ENCODE data around the gene PCNX1.
"Not testable (repeated sequence)": the region's sequence is repeated elsewhere in the genome, so short reads cannot be mapped to it uniquely, and the experiment has no call there.

Gene PCNX1

DNA sequence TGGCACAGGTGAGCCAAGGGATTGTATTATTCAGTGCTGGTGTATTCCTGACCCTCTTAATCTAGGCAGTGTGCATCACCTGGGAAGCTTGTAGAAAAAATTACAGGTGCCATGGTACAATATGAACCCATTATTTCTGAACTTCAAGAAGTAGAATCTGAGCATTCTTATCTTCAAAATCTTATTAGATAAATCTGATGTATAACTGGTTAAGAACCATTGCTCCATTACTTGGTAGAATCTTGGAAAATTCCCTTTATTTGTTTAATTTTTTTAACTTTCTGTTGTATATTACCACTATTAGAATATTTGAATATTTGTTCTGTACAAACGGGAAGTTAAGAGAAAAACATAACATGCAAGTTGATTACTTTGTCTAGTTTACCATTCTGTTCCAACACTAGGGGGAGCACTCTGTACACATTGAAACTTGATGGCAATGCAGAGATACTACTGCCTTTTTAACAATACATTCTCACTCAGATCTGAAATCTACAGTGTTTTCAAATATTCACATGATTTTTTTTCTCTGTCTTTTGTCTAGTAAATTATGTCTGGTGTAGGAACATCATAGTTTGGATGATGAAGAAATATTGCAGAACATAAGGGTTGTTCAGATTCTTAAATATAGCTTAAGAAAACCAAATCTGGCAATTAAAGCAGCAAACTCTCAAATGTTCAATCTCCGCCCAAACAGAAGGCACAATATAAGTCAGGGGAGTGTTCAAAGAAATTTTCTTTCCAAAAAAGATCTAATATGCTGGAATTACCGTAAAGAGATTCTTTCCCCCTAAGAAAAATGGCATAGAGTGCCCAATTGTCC, 196.6 kb downstream of the PCNX1 start:
- no peak for DNase-seq

DNA sequence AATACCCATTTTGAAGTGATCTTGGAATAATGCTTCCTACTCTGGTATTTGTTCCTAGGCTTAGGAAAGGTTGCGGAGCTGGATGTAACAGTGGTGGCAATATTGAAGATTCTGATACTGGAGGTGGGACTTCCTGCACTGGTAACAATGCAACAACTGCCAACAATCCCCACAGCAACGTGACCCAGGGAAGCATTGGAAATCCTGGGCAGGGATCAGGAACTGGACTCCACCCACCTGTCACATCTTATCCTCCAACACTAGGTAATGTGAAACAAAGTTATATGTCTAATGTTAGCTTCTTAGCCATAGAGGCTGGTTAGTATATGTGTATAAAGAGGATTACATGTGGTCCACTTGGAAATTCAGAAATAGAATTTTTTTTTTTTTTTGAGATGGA, 197.9 kb downstream of the PCNX1 start:
- DNase-seq, result no peak

DNA sequence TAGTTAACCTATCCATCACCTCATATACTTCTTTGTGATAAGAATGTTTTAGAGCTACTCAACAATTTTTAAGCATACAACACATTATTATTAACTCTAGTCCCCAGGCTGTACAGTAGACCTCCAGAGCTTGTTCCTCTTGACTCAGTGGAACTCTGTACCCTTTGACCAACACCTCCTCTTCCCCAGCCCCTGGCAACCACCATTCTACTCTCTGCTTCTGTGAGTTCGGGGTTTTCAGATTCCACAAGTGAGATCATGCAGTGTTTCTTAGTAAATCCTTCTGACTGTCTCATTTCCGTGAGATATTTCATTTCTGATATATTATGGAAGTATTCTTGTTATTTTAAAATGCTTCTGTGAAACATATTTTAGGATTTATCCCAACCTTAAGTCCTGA, 200.7 kb downstream of the PCNX1 start:
- DNase-seq, result no peak

DNA sequence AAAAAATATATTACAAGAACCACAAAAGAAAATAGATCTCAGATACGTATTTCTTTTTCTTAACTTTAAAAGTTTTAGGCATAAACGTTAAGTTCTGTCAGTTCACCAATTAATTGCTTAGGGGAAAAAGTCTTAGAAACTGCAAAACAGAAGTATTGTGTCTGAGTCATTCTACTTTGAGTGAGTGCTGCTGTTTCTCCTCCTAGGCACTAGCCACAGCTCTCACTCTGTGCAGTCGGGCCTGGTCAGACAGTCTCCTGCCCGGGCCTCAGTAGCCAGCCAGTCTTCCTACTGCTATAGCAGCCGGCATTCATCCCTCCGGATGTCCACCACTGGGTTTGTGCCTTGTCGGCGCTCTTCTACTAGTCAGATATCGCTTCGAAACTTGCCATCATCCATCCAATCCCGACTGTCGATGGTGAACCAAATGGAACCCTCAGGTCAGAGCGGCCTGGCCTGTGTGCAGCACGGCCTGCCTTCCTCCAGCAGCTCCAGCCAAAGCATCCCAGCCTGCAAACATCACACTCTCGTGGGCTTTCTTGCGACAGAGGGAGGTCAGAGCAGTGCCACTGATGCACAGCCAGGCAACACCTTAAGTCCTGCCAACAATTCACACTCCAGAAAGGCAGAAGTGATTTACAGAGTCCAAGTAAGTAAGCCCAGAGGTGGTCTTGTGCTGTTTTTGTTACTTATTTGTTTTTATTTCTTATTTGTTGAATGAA, 201.3 kb downstream of the PCNX1 start:
- no peak for DNase-seq

DNA sequence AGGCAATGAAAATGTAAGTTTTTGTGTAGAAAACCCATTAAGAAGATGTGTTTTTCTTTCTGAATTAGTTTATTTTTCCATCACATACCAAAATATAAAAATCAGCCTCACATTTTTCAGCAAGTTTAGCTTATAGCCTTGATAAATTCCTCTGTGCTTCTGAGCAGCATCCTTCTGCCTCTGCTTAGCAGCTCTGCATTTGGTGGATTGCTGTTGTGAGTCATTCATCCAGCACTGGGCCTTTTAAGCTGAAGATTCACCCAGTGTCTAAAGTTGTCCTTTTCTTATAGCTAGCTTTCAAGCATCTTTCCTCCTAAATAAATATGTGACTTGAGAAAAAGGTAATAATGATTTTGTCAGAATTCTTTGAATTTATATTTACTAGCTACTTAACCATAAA, 206.1 kb downstream of the PCNX1 start:
- no peak for DNase-seq

DNA sequence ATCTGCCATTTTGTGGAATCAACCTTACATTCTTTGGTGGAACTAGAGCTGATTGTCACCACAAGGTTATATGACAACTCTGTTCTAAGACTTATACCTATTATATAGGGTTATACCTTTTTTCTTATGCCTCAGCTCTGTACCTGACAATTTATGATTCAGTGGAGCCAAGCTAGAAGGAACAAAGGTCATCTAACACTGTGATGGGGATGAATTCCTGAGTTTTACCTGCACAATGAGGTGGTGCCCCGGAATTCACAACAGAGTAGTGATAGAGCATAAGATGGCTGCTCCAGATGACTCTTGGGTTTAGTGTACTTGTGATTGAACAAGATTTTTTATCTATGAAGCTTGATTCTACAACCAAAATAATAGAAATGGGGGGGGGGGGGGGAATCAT, 207.3 kb downstream of the PCNX1 start:
- no peak for DNase-seq

DNA sequence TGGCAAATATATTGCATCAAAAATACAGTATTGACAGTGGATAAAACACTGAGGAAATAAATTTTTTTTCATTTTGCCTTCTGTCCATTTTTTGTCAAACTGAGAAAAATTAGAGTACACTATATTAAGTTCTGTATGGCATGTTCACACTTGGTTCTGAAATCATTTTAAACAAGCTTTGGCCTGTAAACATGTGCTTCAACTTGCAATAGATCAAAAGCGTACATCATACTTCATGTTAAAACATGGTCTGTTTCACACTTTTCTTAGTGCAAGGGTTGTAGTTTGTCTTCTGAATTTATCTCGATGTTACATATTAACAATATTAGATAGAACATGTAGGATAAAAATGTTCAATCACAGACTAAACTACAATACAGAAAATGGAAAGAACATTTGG, 208.0 kb downstream of the PCNX1 start:
- no peak for DNase-seq

DNA sequence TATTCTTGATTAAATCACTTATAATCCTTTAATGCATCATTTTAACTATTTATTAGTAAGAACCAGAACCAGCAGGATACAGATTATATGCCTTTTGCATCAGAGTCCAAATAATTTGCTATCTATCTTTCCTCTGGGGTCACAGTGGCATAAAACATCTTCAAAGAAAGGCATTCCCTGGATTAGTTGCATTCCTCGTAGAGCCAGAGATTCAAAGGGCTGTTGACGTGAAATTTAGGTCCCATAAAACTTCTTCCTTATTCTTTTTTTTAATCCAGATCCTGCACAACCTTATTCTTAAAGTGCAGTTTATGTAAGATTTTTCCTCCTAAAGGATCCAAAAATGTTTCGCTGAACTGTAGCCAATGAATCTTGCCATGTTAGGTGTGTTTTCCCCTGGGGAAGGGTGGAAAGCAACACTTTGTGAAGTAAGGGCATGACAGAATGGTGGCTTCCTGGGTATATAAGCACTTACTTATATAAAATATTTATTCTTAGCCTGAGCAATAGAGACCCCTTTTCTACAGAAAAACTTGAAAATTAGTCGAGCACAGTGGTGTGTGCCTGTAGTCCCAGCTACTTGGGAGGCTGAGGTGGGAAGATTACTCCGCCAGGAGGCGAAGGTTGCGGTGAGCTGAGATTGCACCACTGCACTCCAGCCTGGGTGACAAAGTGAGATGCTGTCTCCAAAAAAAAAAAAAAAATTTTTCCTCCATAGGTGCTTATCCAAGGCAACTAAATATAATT, 208.7 kb downstream of the PCNX1 start:
- DNase-seq, result no peak

DNA sequence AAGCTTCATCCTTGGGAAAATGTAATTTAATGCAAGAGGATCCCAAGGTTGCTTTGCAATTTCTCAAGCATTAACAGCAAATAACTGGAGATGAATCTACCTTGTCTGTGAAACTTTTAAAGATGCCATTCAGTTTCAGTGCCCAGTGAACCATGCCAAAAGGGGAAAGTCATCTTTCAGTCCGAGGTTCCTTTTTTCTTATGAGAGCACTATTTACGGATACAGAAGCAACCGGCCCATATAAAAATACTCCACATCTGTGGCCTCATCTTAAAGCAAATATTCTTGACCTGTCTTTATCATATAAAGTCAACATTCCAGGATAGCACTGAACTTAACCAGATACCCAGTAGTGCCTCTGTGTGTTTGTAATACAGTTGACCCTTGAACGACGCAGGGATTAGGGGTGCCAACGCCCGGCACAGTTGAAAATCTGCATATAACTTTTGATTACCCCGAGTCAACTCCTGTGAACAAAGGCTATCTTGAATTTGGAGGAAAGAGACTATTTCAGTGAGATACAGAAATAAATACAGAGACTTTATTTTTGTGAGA, 209.4 kb downstream of the PCNX1 start:
- no peak for DNase-seq

DNA sequence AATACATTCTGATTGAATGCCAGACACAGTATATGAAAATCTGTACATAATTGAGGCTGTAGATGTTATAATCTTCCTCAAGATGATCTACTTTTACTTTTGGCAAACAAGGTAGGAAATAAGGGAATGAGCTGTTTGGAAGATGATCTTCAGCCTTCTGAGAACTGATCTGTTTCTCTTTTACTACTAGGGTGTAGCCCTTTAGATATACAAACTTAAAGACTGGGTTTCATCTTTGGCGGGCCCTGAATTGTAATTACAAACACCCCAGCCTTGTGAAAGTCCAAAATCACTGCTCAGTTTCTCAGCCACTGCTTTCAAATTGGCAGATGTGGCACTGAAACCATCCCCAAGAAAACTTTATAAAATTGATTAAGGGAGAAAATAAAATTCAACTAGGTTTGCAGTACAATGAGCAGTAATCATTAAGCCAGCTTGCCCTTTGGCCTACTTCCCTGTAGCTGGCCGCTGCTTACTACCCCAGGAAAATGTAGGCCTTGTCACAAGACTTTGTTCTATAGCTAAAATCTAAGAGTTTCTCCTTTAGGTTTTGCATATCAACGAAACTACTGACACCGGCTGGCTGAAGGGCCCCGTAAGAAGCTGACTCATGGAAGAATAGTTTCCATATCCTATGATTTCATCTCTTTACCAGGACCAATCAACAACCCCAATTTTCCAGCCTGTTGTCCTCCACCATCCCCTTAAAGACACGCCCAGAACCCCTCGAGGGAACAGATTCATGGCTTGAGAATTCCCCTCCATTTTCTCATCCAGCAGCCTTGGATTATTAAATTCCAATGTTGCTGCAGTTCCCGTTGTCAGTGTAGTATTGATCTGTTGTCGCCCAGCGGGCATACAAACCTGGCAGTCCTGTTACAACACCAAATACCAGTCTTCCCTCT, 210.8 kb downstream of the PCNX1 start:
- no peak for DNase-seq

DNA sequence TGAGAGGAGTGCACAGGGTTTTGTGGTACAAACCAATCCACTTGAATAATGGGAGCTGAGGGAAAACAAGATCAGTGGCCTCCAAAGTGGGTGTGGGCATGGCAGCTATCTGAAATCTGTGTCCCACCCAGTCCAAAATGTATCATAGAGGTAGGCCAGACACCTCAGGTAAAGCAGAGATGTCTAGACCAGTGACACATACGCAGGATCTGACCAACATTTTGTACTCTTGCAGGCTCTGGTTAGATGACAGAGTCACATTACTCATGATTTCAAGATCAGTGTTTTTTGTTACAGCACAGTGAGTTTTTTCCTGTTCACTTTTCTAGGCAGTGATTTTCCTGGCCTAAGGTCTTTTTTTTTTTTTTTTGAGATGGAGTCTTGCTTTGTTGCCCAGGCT, 211.8 kb downstream of the PCNX1 start:
- DNase-seq, result no peak

DNA sequence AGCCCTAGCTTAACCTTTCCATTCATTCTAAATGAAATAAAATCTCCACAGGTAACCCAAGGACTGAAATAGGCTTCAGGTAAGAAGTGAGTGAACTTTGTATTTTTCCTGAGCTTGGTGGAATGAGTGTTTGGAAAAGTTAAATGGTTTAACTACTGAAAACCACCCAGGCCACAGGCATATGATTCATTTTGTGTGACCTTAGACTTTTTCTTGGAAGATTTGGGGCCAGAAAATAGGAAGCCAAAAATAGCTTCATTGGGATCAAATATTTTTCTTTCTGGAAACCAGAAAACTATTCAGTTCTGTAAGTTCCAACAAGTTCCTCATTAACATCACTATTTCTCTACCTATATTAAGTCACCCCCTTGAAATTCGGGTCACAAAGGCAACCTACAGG, 212.6 kb downstream of the PCNX1 start:
- no peak for DNase-seq

DNA sequence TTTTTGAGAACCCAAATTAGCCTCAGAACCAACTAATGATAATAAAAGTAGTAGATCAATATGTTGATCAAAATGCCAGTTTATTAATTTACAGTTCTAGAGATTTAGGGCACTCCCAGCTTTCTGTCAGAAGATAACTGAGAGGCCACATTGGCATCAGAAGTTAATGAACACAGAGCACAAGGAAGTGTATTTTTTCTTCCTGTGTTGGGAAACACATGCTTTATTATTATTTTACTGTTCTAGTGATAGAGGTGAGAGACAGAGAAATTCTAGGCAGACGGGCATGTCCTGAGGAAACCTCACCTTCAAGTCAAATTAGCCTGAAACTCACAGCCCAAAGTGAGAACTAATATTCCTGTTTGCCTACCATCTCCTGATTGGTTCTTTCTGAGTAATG, 213.7 kb downstream of the PCNX1 start:
- no peak for DNase-seq

DNA sequence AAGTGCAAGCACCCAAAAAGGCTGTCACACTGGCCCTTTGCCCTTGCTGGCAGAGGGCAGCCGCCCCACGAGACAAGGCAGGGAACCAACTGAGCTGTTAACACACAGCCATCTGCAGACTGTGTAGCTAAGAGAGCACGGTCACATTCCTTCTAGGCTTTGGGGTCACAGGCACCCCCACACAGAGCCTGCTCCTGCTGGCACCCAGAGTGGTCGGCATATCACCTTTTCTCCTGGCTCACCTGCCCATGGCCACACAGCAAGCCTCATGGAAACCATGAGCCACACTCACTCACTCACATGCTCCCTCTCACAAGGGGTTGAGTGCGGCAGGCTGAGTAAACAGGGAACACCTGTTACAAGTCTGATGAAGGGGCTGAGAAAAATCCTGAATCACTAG, 214.5 kb downstream of the PCNX1 start:
- DNase-seq, result no peak

DNA sequence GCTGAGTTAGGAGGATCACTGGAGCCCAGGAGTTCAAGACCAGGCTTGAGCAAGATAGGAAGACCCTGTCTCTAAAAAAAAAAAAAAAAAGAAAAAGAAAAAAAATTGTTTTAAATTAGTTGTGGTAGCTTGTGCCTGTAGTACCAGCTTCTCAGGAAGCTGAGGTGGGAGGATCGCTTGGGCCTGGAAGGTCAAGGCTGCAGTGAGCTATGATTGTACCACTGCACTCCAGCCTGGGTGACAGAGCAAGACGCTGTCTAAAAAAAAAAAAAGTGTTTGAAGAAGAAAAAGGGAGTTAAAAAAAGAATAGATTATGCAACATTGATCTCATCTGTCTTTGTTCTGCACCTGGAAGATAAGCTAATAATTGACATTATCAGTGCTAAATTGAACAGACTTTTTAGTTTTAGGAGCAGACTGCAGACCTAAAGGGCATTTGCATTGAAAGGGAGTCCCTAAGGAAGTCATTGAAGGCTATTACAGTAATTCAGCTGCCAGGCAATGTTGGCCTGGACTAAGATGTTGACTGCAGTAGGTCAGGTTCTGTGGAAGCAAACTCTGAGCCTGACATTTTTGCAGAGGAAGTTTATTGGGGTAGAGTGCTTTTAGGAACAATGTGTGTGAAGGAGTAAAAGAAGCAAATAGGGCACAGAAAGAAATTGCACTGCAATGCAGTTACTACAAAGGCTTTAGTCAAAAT, 215.8 kb downstream of the PCNX1 start:
- DNase-seq, result no peak

DNA sequence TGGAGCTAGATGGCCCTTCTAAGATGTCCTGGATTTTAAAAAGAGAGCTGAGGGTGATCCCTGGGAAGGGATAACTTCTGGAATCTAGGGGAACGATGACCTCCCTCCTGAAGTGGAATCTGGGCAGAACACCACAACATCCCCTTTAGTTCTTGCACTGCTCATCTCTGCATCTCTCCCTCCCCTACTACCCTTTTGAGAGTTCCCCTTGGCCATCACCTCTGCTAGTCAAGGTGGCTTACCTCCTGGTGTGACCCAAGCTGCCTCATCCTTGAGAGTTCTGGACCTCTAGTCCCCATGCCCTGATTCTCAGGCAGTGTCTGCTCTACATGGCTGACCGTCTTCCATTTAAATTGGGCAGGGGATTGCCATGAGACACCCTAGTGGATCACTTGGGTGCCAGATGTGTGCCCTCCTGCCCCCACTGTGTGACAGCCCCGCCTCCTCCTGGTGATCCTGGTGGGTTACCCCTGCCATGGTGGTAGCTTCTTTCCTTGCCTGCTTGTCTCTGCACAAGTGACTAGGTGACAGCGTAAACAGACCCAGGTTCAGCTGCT, 216.4 kb downstream of the PCNX1 start:
- no peak for DNase-seq

DNA sequence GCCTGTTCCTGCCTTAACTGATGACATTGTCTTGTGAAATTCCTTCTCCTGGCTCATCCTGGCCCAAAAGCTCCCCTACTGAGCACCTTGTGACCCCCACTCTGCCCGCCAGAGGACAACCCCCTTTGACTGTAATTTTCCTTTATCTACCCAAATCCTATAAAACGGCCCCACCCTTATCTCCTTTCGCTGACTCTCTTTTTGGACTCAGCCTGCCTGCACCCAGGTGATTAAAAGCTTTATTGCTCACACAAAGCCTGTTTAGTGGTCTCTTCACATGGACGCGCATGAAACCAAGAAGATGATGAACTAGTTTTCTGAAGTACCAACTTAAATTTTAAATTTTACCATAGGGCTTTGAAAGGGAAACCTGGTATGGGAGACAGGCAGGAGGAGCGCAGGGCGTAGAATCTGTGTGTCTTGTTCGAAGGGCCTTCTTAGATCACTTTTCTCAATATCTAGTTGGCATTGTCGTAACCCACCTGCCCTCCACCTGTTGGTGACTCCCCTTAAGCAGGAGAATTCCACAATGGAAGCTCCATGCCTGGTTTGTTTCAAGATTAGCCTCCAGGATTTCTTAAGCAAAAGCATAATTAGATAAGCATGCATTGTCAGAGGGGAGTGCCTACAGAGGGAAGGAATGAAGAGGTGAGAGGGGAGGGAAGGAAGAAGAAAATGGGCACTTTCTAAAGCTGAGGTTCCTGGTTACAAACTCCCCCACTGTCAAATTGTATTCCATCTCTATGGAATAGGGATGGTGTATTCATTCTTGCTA, 222.6 kb downstream of the PCNX1 start:
- DNase-seq, result not testable (repeated sequence)

DNA sequence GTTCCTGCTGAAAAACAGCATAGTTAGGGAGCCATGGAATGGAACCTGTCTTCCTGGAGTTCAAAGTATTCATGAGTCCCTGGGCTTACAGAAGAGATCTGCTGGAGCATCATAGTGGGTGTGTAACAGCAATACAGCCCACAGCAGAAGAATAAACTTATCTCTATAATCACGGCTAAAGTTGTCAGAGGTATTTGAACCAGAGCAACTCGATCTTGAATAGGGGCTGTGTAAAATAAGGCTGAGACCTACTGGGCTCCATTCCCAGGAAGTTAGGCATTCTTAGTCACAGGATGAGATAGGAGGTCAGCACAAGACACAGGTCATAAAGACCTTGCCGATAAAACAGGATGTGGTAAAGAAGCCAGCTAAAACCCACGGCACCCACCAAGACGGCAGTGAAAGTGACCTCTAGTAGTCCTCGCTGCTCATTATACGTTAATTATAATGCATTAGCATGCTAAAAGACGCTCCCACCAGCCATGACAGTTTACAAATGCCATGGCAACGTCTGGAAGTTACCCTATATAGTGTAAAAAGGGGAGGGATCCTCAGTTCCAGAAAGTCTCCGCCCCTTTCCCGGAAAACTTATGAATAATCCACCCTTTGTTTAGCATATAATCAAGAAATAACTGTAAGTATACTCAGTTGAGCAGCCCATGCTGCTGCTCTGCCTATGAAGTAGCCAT, 223.4 kb downstream of the PCNX1 start:
- DNase-seq, result no peak

DNA sequence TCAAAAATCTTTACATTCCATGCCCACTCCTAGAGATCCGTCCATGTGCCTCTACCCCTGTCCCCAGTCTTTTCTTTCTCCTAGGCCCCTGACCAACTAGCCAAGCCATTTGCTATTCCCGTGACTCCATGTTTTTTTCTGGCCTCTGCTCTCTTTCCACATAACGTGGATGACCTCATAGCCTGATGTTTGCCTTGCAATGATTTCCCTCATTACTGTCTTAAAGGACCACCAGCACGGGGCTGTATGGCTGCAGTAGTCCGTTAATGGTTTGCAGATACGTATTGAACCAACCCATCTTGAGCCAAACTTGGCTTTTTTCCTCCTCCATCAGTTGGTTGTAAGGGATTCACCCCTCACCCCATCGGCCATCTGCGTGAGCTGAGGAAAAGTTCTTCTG, 226.0 kb downstream of the PCNX1 start:
- no peak for DNase-seq

DNA sequence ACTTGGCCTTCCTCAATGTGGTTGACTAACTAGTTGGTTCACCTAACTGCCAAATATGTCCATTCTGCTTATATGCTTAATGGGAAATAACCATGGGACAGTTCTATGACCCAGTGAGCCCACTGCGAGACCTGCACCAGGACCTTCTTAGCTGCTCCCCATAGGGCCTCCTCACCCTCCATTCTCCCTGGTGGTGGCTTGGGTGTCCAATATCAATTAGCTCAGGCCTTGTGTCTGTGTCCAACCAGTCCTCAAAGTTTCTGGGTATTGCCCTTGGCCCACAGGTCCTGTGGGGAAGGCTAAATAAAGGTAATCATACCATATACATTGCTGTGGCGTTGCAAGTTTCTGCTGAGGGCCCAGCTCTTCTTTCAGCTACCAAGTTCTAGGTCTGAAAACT, 228.2 kb downstream of the PCNX1 start:
- DNase-seq, result no peak
